Hepatocyte (in vitro differentiated cells): ENCODE results near the gene FRAS1.

Source experiments
- EZH2 ChIP-seq: fragments of 200-600 bp; sonication (generic); IDR thresholded peaks from 2 replicates; pipeline ENCODE4 v1.6.1; 2016; ENCODE audit warnings: antibody characterized with exemption, mild to moderate bottlenecking, borderline replicate concordance
- EZH2phosphoT487 ChIP-seq: fragments of 200-600 bp; sonication (generic); IDR thresholded peaks from one replicate; pipeline ENCODE4 v1.6.1; 2018; ENCODE audit warnings: antibody characterized with exemption, mild to moderate bottlenecking, low read depth, moderate library complexity; ENCODE audit not compliant: unreplicated experiment, severe bottlenecking
- TF ChIP-seq, protein P1 (sequence below): fragments of 200-600 bp; sonication (generic); IDR thresholded peaks from 2 replicates; pipeline ENCODE4 v1.5.1; 2016; ENCODE audit warnings: antibody characterized with exemption, mild to moderate bottlenecking; ENCODE audit not compliant: poor library complexity

DNA sequence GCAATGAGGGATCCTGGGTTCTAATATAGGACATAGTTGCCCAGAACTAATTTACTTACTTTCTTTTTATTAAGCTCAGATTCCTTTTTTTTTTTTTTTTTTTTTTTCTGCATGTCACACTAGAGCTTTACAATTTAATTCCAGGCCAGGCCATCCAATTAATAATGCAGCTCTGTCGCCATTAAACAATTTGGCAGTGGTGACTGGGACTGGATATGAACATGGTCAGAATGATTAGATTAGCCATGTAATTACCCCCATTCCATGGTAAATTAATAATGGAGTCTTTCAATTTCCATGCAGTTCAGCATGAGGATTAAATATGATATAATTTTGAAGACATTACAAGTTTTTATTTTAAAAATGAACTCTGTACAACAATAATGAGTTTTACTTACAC is 267.5 kb downstream of the FRAS1 start:
- TF ChIP-seq, protein P1, sequence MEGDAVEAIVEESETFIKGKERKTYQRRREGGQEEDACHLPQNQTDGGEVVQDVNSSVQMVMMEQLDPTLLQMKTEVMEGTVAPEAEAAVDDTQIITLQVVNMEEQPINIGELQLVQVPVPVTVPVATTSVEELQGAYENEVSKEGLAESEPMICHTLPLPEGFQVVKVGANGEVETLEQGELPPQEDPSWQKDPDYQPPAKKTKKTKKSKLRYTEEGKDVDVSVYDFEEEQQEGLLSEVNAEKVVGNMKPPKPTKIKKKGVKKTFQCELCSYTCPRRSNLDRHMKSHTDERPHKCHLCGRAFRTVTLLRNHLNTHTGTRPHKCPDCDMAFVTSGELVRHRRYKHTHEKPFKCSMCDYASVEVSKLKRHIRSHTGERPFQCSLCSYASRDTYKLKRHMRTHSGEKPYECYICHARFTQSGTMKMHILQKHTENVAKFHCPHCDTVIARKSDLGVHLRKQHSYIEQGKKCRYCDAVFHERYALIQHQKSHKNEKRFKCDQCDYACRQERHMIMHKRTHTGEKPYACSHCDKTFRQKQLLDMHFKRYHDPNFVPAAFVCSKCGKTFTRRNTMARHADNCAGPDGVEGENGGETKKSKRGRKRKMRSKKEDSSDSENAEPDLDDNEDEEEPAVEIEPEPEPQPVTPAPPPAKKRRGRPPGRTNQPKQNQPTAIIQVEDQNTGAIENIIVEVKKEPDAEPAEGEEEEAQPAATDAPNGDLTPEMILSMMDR, result no peak
- no peak for TF ChIP-seq EZH2
- no peak for TF ChIP-seq EZH2phosphoT487
